GM12873 (cell line): Measurements from ENCODE around the gene HBS1L.

Experiments
- TF ChIP-seq, protein P1 (sequence below): IDR thresholded peaks from 2 replicates; pipeline ENCODE4 v1.5.1; 2012; ENCODE audit warnings: low read depth, mild to moderate bottlenecking, moderate library complexity, low read length, control low read depth; ENCODE audit not compliant: insufficient read depth; ENCODE audit errors: missing control alignments

HBS1L gene

DNA sequence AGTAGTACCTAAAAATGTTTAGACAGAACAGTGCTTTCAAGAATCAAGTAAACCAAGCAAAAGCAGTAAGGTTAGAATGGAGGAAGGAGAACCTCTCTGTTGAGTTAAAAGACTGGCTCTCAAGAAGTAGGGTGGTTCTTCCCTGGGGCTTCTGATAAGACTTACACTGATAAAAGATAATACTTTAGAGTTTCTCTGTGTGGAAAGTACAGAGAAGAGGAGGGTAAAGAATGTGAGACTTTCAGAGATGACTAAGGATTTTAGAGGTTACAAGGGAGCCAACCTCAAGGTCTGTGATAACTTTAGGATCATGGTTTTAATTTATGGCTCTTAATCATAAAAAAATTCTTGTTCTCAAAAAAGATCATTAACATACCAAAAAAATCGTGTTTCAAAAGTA is 73.8 kb downstream of the HBS1L start:
- TF ChIP-seq, protein P1, sequence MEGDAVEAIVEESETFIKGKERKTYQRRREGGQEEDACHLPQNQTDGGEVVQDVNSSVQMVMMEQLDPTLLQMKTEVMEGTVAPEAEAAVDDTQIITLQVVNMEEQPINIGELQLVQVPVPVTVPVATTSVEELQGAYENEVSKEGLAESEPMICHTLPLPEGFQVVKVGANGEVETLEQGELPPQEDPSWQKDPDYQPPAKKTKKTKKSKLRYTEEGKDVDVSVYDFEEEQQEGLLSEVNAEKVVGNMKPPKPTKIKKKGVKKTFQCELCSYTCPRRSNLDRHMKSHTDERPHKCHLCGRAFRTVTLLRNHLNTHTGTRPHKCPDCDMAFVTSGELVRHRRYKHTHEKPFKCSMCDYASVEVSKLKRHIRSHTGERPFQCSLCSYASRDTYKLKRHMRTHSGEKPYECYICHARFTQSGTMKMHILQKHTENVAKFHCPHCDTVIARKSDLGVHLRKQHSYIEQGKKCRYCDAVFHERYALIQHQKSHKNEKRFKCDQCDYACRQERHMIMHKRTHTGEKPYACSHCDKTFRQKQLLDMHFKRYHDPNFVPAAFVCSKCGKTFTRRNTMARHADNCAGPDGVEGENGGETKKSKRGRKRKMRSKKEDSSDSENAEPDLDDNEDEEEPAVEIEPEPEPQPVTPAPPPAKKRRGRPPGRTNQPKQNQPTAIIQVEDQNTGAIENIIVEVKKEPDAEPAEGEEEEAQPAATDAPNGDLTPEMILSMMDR: no peak

DNA sequence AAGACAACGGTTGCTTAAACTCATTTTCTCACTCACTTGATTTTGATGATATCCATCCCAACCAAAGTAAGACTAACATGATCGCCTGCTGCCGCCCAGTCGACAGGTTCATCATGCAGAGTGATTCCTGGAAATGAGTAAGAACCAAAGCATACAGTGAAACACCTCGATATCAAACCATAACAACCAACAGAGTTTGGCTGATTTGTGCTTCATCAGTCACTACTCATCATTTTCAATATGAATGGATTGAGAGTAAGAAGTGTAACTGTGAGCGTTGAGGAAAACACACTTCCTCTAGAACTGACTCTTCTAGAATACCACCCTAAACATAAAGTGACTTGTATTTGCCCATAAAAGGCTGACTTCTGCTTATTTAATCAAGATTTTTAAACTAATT is 75.5 kb downstream of the HBS1L start:
- TF ChIP-seq, protein P1: no peak

DNA sequence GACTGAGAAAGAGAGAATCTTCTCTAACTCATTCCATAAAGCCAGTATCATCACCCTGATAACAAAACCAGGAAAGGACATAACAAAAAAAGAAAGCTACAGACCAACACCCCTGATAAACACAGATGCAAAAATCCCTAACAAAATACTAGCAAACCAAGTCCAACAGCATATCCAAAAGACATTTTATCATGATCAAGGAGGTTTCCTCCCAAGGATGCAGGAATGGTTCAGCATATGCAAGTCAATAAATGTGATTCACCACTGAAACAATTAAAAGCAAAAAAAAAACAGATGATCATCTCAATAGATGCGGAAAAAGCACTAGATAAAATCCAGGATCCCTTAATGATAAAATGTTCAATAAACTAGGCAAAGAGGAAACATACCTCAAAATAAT is 80.3 kb downstream of the HBS1L start:
- TF ChIP-seq, protein P1: no peak

DNA sequence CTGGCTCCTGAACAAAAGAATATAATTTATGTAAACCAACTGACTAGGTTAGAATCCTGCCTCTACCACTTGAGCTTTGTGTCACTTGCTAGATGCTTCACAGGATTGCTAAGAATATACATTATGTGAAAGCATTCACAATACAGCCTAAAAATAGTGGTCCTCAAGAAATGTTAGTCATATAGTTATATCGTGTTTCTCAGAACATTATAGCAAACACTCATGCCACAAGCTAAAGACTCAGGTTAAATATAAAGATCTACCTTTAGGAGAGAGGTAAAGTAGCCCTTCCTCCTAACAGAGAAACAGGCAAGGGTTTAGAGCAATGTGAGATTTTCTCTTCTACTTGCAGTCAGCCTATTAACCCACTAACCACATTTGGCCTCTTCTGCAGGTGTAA is 86.9 kb downstream of the HBS1L start:
- TF ChIP-seq, protein P1: no peak

DNA sequence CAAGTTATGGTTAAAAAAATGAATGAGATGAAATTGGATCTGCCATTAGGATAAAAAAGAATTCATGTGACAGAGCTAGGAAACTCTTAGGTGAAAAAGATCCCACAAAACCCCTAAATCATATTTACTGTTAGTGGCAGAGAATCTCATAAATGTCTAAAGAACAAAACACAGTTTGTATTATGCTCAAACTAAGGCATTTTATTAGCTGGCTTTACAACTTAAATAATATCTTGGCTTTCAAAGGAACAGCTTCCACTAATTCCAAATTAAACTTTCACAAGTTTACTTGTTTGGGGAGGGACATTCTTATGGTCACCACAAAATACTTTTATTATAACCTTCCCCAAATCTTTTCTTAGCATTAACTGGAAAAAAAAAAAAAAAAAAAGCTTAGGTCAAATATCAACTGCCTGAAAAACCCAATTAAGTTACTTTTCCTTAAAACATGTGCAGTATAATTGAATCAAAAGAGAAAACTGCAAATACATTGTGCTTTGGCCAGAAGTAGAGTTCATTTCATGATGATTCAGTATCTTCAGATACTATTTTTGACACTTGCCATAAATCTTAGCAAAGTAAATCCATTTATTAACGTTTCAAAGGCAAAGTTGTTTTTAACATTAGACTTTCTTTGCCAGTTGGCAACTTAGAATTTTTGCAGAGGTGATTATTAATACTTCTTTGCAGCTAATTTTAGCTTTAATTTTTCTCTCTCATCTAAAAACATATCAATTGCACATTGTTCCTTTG is 90.0 kb downstream of the HBS1L start:
- TF ChIP-seq, protein P1: no peak

DNA sequence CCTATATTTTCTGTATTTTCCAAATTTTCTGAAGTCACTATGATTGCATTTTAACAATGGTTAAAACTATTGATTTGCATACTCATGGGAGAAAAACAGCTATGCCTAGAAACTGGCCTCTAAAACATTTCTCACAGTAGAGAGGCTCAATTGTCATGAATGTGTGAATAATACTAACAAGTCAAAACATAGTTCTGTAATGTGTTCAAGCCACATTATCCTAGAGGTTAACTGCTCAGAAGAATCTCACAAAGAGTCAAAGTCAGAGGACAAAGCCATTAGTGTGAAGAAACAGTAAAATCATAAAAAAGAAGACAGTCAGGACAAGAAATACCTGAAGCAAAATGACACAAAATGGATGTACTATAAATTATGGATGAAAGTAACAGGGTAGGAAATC is 92.2 kb downstream of the HBS1L start:
- TF ChIP-seq, protein P1: no peak

DNA sequence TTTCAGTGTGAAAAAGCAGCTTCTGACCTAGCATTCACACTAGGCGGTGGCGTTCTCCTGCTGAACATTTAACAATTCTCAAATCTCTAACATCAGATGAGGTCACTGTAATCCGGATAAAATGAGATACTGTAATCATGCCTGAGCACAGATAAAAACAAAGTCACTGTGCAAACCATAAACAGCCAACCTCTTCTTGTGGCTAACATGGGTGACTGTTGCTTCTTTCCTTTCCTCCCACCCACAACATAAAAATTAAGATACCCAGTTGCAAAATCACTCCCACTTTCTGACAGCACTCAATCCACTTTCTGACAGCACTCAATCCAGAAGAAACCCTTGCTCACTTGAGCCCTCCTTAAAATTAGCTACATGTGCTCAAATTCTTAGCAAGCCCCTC is 93.3 kb downstream of the HBS1L start:
- TF ChIP-seq, protein P1: no peak

DNA sequence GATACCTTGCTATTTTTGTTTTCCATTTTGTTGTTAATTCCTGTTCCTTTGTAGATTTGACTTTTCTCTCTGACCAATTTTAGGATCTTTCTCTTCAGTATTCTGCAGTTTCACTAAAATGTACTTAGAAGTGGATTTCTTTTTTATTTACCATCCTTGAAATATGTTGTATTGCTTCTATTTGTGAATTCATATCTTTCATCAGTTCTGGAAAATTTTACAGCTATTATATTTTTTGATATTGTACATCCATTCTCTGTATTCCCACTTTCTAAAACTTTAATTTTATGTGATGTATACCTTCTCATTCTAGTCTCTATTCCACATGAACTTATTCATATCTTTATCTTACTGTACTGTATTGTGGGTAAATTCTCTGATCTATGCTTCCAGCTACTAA is 95.0 kb downstream of the HBS1L start:
- TF ChIP-seq, protein P1: no peak
